ENCODE data around the gene WDR37. TPM values are rescaled to one million over a fixed set of nuclear protein-coding genes. Genes with fewer than 3 reads are reported as not detected.

Gene WDR37
- total RNA-seq, 1 donor from 2014 or later: 13.6 TPM

DNA sequence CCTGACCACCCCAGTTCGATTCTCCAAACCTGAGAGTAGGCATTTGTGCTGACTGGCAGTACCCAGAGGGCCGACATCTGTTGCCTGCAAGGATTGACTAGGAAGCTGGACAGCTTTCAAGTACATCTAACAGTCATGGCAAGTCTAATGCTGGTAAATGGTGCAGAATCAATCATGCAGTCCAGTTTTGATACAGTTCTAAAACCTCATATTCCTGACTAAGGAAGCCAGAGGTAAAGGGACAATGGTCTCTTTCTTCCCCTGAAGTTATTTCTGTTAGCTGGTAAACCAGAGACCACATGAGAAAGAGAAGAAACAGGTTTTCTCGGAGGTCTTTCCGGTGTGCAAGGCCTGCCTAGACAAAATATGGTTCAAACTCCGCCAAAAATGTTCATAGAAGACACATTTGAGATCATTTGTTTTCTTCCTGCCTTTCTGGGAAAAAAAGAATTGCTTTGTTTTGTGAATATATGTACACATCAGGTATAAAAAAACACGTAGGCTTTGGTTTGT, 97.1 kb downstream of the WDR37 start:
- no peak overlapping the region for H3K27ac Mint-ChIP-seq (ENCODE audit: unreplicated experiment)
- TF ChIP-seq CTCF (IDR thresholded peaks at IDR 0.05): no peak
- peaks cover 16% of the 10 kb centered on the region for H3K27me3 Mint-ChIP-seq (ENCODE audit: unreplicated experiment)
- H3K4me1 Mint-ChIP-seq (ENCODE audit: unreplicated experiment): no peaks in the 10 kb centered on the region
- no peaks in the 10 kb centered on the region for H3K9me3 Mint-ChIP-seq (ENCODE audit: unreplicated experiment)
- H3K4me3 Mint-ChIP-seq (ENCODE audit: unreplicated experiment): no peak overlapping the region
- no peaks in the 10 kb centered on the region for H3K36me3 Mint-ChIP-seq (ENCODE audit: unreplicated experiment)
- no peak for DNase-seq (ENCODE audit: extremely low spot score, unreplicated experiment)

GRCh38 chr10:1153805-1154351, 97.7 kb downstream of the WDR37 start:
- Mint-ChIP-seq H3K4me1 (ENCODE audit: unreplicated experiment) (no peaks in the 10 kb centered on the region), H3K27ac (ENCODE audit: unreplicated experiment) (no peak overlapping the region), H3K9me3 (ENCODE audit: unreplicated experiment) (no peaks in the 10 kb centered on the region), H3K36me3 (ENCODE audit: unreplicated experiment) (no peaks in the 10 kb centered on the region), H3K27me3 (ENCODE audit: unreplicated experiment) (peaks cover 20% of the 10 kb centered on the region), H3K4me3 (ENCODE audit: unreplicated experiment) (no peak overlapping the region)
- peak; percentile 76 for DNase-seq (ENCODE audit: extremely low spot score, unreplicated experiment)
- TF ChIP-seq CTCF (IDR thresholded peaks at IDR 0.05): no peak

- Mint-ChIP-seq H3K9me3 (ENCODE audit: unreplicated experiment) (no peaks in the 10 kb centered on the region), H3K27me3 (ENCODE audit: unreplicated experiment) (peaks cover 20% of the 10 kb centered on the region), H3K36me3 (ENCODE audit: unreplicated experiment) (no peaks in the 10 kb centered on the region), H3K27ac (ENCODE audit: unreplicated experiment) (no peak overlapping the region), H3K4me1 (ENCODE audit: unreplicated experiment) (no peaks in the 10 kb centered on the region), H3K4me3 (ENCODE audit: unreplicated experiment) (no peak overlapping the region)
- no peak for TF ChIP-seq CTCF (IDR thresholded peaks at IDR 0.05)
- DNase-seq (ENCODE audit: extremely low spot score, unreplicated experiment): peak; percentile 73
These were observed 98.5 kb downstream of the WDR37 start for GRCh38 chr10:1154531-1155295.

DNA sequence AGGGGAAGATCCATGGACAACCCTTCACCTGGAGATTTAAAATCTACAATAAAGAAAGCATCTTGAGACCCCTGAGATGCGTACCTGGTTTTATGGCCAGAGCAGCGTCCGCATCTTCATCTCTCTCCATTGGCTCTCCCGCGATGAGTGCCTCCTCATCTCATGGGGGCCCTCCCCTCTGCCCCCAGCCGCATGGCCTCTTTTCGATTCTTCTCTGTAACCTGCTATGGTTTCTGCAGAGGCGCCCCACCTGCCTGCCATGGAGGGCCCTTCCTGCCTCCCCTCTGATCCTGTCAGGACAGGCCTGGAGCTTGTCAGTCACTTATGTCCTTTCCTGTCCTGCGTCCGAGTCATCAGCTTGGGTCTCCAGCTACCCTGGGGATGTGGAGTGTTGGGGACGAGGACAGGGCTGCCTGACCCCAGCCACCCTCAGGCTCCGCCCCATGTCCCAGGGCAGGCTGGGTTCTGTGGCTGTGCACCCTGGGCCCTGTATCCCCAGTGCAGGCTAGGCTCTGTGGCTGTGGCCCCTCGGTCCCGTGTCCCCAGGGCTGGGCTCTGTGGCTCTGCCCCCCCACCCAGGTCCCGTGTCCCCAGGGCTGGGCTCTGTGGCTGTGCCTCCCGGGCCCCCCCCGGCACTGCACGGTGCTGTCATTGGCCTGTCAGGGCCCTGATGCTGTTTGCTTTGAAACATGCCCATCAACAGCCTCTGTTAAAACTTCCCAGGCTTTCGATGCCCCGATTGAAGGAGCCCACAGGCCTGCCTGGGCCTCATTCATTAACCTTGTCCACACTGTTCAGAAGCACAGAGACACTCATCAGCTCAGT, 99.8 kb downstream of the WDR37 start:
- Mint-ChIP-seq H3K9me3 (ENCODE audit: unreplicated experiment) (no peaks in the 10 kb centered on the region), H3K27ac (ENCODE audit: unreplicated experiment) (no peak overlapping the region), H3K4me3 (ENCODE audit: unreplicated experiment) (no peak overlapping the region), H3K4me1 (ENCODE audit: unreplicated experiment) (no peaks in the 10 kb centered on the region), H3K36me3 (ENCODE audit: unreplicated experiment) (no peaks in the 10 kb centered on the region), H3K27me3 (ENCODE audit: unreplicated experiment) (peaks cover 20% of the 10 kb centered on the region)
- peak; percentile 80 for DNase-seq (ENCODE audit: extremely low spot score, unreplicated experiment)
- no peak for TF ChIP-seq CTCF (IDR thresholded peaks at IDR 0.05)

DNA sequence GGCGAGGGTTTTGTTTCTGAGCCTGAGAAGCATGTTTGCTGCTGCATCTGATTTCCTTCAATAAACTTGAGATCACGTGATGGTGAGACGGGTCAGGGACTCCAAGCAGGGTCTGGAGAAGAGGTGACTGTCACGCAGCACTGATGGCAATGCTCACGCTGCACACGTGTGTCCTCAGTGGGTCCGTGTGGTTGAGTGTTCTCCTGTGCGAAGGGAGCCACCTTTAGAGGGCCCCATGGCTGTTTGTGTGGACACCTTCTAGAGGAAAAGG, 100.4 kb downstream of the WDR37 start:
- no peaks in the 10 kb centered on the region for H3K9me3 Mint-ChIP-seq (ENCODE audit: unreplicated experiment)
- no peak overlapping the region for H3K27ac Mint-ChIP-seq (ENCODE audit: unreplicated experiment)

More for the DNA sequence above, 100.4 kb downstream of the WDR37 start:
- no peaks in the 10 kb centered on the region for H3K36me3 Mint-ChIP-seq (ENCODE audit: unreplicated experiment)
- TF ChIP-seq CTCF (IDR thresholded peaks at IDR 0.05): no peak
- H3K27me3 Mint-ChIP-seq (ENCODE audit: unreplicated experiment): peaks cover 20% of the 10 kb centered on the region
- H3K4me1 Mint-ChIP-seq (ENCODE audit: unreplicated experiment): no peaks in the 10 kb centered on the region
- H3K4me3 Mint-ChIP-seq (ENCODE audit: unreplicated experiment): no peak overlapping the region
- no peak for DNase-seq (ENCODE audit: extremely low spot score, unreplicated experiment)

Data from osteocyte (in vitro differentiated cells).